GM12874 (cell line): ENCODE measurements around the gene SULT1C3.

Experiments
- TF ChIP-seq, protein P1 (sequence below): IDR thresholded peaks from 2 replicates; pipeline ENCODE4 v1.5.1; 2011; ENCODE audit warnings: low read depth, mild to moderate bottlenecking, control low read depth, low read length, moderate library complexity; ENCODE audit not compliant: insufficient read depth

The SULT1C3 gene

DNA sequence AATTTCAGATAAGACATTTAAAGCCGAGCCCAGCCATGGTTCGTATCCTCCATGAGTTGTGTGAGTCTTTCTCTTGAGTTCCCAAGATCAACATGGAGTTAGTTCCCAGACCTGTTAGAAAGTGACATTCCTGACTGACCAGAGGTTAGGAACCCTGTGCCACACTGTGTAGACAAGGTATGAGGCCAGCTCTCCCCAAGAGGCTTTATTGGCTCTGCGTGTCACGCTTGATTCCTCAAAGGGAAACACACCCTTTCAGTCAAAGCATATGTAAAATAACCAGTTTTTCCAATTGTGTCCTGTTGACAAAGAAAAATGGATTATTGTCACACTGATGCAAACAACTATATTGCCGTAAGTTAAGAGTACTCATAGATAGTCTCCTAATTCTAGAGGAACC, 1.2 kb downstream of the SULT1C3 start:
- TF ChIP-seq, protein P1, sequence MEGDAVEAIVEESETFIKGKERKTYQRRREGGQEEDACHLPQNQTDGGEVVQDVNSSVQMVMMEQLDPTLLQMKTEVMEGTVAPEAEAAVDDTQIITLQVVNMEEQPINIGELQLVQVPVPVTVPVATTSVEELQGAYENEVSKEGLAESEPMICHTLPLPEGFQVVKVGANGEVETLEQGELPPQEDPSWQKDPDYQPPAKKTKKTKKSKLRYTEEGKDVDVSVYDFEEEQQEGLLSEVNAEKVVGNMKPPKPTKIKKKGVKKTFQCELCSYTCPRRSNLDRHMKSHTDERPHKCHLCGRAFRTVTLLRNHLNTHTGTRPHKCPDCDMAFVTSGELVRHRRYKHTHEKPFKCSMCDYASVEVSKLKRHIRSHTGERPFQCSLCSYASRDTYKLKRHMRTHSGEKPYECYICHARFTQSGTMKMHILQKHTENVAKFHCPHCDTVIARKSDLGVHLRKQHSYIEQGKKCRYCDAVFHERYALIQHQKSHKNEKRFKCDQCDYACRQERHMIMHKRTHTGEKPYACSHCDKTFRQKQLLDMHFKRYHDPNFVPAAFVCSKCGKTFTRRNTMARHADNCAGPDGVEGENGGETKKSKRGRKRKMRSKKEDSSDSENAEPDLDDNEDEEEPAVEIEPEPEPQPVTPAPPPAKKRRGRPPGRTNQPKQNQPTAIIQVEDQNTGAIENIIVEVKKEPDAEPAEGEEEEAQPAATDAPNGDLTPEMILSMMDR: no peak

DNA sequence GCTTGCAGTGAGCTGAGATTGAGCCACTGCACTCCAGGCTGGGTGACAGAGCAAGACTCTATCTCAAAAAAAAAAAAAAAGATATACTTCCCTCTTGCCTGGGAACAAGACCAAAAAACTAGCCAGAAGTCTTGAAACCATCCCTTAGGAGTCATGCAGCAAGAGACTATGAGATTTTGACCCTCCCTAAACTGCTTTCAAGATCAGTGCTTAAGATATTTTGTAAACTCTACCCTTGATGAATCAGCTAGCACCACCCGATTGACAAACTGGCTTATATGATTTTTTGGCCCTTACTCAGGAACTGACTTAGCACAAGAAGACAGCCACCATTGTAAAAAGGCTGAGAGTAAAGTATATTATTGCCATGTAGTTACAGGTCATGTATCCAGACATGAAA, 3.8 kb downstream of the SULT1C3 start:
- TF ChIP-seq, protein P1: no peak

DNA sequence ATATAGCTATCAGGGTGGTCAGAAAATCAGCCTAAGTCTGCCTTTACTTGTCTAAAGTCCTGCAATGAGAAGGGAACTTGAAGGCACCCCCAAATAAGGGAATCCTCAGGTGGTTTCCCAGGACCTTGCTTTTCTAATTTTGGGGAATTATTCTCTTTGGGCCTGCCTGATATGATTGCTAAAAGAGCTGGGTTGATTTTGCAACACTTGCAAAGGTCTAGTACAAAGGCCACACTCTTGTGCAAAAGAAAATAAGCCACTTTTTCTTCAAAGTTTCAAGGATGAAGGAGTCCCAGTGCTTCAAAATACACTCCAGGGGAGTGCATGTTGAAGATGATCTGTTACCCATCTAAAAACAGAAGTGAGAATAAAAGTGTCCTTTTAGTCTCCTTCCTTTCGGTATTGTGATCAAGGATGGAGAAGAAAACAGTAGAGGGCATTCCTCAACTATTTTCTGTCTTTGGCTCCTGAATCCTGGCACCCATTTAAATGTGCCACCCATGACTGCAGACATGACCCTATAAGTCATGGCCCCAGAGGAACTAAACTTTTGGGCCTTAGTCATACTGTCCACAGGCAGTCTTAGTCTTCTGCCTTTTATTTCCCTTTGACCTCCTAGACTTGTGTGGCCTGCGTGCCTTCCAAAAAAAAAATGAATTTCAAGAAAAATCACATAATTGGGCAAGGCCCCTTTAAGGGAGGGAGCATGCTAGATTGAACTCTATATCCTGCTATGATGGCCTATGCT, 5.1 kb downstream of the SULT1C3 start:
- TF ChIP-seq, protein P1: no peak

DNA sequence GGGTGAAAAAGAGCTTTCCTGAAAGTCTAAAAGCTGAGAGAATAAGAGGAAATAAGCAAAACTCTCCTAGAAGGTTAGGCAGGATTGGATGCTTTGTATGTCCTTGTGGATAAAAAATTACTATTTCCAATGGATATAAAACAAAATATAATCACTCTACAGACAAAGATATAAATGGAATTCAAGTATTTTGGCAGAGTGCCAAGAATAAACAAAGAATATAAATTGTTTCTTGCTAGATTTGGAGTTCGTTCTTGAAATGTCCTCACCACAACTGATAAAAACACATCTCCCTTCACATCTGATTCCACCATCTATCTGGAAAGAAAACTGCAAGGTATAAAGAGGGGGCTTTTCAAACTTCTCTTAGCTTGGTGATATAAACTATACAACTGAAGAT, 13.3 kb downstream of the SULT1C3 start:
- TF ChIP-seq, protein P1: no peak

DNA sequence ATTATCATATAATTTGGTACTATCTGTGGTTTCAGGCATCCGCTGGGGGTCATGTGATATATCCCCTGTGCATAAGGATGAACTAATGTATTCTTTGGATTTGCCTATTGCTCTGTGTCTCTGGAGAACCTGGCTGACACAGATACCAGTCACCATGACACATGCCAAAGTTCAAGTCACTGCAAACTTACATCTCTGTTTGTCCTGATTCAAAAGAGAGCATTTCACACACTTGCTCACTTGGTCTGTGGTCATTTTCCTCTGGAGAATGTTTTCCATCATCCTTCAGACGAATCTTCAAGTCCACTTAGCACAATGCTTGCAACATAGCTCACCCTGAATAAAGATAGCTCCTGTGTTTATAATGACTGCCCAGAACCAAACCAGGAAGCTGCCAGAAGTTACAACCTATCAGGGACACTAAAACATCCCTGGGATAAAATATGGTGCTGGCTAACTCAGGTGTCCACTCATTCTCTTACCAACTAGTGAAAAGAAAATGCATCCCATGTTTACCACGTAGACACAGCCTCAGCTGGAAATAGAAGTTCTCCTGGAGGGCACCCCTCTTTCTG, 18.1 kb downstream of the SULT1C3 start:
- TF ChIP-seq, protein P1: no peak

DNA sequence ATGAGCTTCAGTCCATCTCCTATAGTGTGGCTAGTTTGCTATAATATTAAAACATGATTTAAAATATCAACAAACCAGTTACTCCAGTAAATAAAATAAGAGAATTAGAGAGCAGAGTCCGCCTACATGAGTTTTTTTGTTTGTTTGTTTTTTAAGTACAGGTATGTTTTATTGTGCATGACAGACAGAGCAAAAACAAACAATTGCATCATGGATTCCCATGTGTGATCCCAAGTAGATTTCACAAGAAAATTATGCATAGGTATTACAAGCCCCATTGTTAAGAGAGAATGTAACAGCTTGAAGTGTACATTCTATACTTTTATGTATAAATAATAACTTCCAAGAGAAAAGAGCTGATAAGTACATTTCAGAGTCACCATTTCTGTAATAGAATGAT, 21.0 kb downstream of the SULT1C3 start:
- TF ChIP-seq, protein P1: no peak

DNA sequence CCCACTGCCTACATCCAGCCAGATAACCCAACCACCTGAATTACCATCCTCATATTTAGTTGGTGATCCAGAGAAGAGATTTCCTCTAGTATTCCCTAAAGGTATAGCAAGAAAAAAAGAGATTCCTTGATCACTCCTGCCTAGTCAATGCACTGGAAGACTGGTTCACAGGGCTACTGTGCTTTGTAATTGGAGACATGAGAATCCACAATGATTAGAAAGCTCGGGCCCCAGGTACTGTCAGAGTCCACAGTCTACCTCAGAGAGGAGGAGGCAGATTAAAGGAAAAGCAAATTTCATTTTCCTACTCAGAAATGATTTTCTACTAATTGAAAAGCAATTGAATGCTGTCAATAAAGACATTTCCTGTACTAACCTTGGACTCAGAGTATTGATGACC, 22.3 kb downstream of the SULT1C3 start:
- TF ChIP-seq, protein P1: no peak
